ENCODE results near the gene EMILIN3. TPM values are rescaled to one million over a fixed set of nuclear protein-coding genes. Genes with fewer than 3 reads are reported as not detected.

Gene EMILIN3
- total and polyA plus RNA-seq, 3 experiments from 2014 or later, result not detected

- peaks cover 0 to under 1% (median 0%) of the 10 kb centered on the region in 5 donors for H3K9me3 Mint-ChIP-seq
- peaks cover 26 to 35% of the 10 kb centered on the region in 2 donors for H3K27me3 Mint-ChIP-seq
- no peak for DNase-seq
- H3K36me3 Mint-ChIP-seq, result peaks cover 0 to 2% (median 1%) of the 10 kb centered on the region in 3 donors
- peaks cover 0 to 7% (median 5%) of the 10 kb centered on the region in 3 donors for H3K4me1 Mint-ChIP-seq
- Histone ChIP-seq H3K27ac (ENCODE audit: low read depth, low read length) (no peak overlapping the region), H3K27me3 (ENCODE audit: insufficient read depth, low read length, poor library complexity, severe bottlenecking) (no peaks in the 10 kb centered on the region), H3K36me3 (ENCODE audit: insufficient read depth, low read length) (no peaks in the 10 kb centered on the region), H3K4me3 (ENCODE audit: low read length) (no peak overlapping the region), H3K9me3 (ENCODE audit: low read length) (no peaks in the 10 kb centered on the region), H3K4me1 (ENCODE audit: insufficient read depth, low read length) (no peaks in the 10 kb centered on the region)
- peak overlapping the region in 1 of 7 donors; percentile 39 for H3K4me3 Mint-ChIP-seq
- ChIA-PET POLR2A (no interaction called here), CTCF (interaction anchor here (0.9 kb wide), 1 partner anchor 27 kb away, joined by 3 read pairs; no protein-coding TSS in a partner anchor)
- no peak overlapping the region for H3K27ac Mint-ChIP-seq
These were observed 657 bp downstream of the EMILIN3 start for GRCh38 chr20:41365777-41366545.

- H3K4me1 ChIP-seq (ENCODE audit: insufficient read depth, low read length), result no peaks in the 10 kb centered on the region
- no peaks in the 10 kb centered on the region for H3K9me3 ChIP-seq (ENCODE audit: low read length)
- peaks cover 0 to 7% (median 5%) of the 10 kb centered on the region in 3 donors for H3K4me1 Mint-ChIP-seq
- ChIA-PET CTCF (interaction anchor here (0.9 kb wide), 1 partner anchor 26 kb away, joined by 3 read pairs; no protein-coding TSS in a partner anchor), POLR2A (no interaction called here)
- H3K9me3 Mint-ChIP-seq, result no peaks in the 10 kb centered on the region
- no peak overlapping the region for H3K27ac ChIP-seq (ENCODE audit: low read depth, low read length)
- no peak for DNase-seq
- H3K4me3 Mint-ChIP-seq, result peak overlapping the region in 1 of 7 donors; percentile 39
- no peak overlapping the region for H3K27ac Mint-ChIP-seq
- peaks cover 24 to 33% of the 10 kb centered on the region in 2 donors for H3K27me3 Mint-ChIP-seq
- H3K4me3 ChIP-seq (ENCODE audit: low read length), result no peak overlapping the region
- H3K27me3 ChIP-seq (ENCODE audit: insufficient read depth, low read length, poor library complexity, severe bottlenecking), result no peaks in the 10 kb centered on the region
- H3K36me3 Mint-ChIP-seq, result peaks cover 0 to 2% (median 0%) of the 10 kb centered on the region in 3 donors
- no peaks in the 10 kb centered on the region for H3K36me3 ChIP-seq (ENCODE audit: insufficient read depth, low read length)
These were observed 1.5 kb downstream of the EMILIN3 start for GRCh38 chr20:41364967-41365765.

GRCh38 chr20:41364236-41364855, 2.3 kb downstream of the EMILIN3 start:
- POLR2A ChIA-PET, result no interaction called here
- Histone ChIP-seq H3K36me3 (ENCODE audit: insufficient read depth, low read length) (no peaks in the 10 kb centered on the region), H3K4me1 (ENCODE audit: insufficient read depth, low read length) (no peaks in the 10 kb centered on the region), H3K27ac (ENCODE audit: low read depth, low read length) (no peak overlapping the region), H3K4me3 (ENCODE audit: low read length) (no peak overlapping the region), H3K9me3 (ENCODE audit: low read length) (no peaks in the 10 kb centered on the region), H3K27me3 (ENCODE audit: insufficient read depth, low read length, poor library complexity, severe bottlenecking) (no peaks in the 10 kb centered on the region)
- CTCF ChIA-PET, result no interaction called here
- Mint-ChIP-seq H3K4me3 (no peak overlapping the region), H3K27ac (no peak overlapping the region), H3K36me3 (peaks cover 0 to 2% (median 0%) of the 10 kb centered on the region in 3 donors), H3K27me3 (peaks cover 20 to 24% of the 10 kb centered on the region in 2 donors), H3K9me3 (no peaks in the 10 kb centered on the region), H3K4me1 (peaks cover 0 to 7% (median 5%) of the 10 kb centered on the region in 3 donors)
- DNase-seq, result no peak

- H3K27me3 Mint-ChIP-seq, result peaks cover 16 to 20% of the 10 kb centered on the region in 2 donors
- H3K4me3 Mint-ChIP-seq, result no peak overlapping the region
- DNase-seq, result no peak
- H3K4me3 ChIP-seq (ENCODE audit: low read length), result no peak overlapping the region
- CTCF ChIA-PET, result no interaction called here
- H3K9me3 Mint-ChIP-seq, result no peaks in the 10 kb centered on the region
- no peak overlapping the region for H3K27ac Mint-ChIP-seq
- no peak overlapping the region for H3K27ac ChIP-seq (ENCODE audit: low read depth, low read length)
- H3K36me3 Mint-ChIP-seq, result peaks cover 0 to 2% (median 0%) of the 10 kb centered on the region in 3 donors
- H3K36me3 ChIP-seq (ENCODE audit: insufficient read depth, low read length), result no peaks in the 10 kb centered on the region
- no peaks in the 10 kb centered on the region for H3K4me1 ChIP-seq (ENCODE audit: insufficient read depth, low read length)
- H3K27me3 ChIP-seq (ENCODE audit: insufficient read depth, low read length, poor library complexity, severe bottlenecking), result no peaks in the 10 kb centered on the region
- POLR2A ChIA-PET, result no interaction called here
- H3K9me3 ChIP-seq (ENCODE audit: low read length), result no peaks in the 10 kb centered on the region
- H3K4me1 Mint-ChIP-seq, result peaks cover 0 to 7% (median 5%) of the 10 kb centered on the region in 3 donors
These were observed 3.0 kb downstream of the EMILIN3 start for GRCh38 chr20:41363601-41364000.

- Mint-ChIP-seq H3K4me1 (peaks cover 0 to 7% (median 5%) of the 10 kb centered on the region in 3 donors), H3K27me3 (peaks cover 11 to 14% of the 10 kb centered on the region in 2 donors), H3K36me3 (peaks cover 0 to 2% (median 0%) of the 10 kb centered on the region in 3 donors), H3K27ac (no peak overlapping the region), H3K9me3 (no peaks in the 10 kb centered on the region), H3K4me3 (no peak overlapping the region)
- Histone ChIP-seq H3K27ac (ENCODE audit: low read depth, low read length) (no peak overlapping the region), H3K9me3 (ENCODE audit: low read length) (no peaks in the 10 kb centered on the region), H3K4me1 (ENCODE audit: insufficient read depth, low read length) (no peaks in the 10 kb centered on the region), H3K4me3 (ENCODE audit: low read length) (no peak overlapping the region), H3K27me3 (ENCODE audit: insufficient read depth, low read length, poor library complexity, severe bottlenecking) (no peaks in the 10 kb centered on the region), H3K36me3 (ENCODE audit: insufficient read depth, low read length) (no peaks in the 10 kb centered on the region)
- no peak for DNase-seq
- ChIA-PET CTCF (no interaction called here), POLR2A (no interaction called here)
These were observed 3.9 kb downstream of the EMILIN3 start for GRCh38 chr20:41362748-41363140.

GRCh38 chr20:41361757-41362747, 4.6 kb downstream of the EMILIN3 start:
- peaks cover 0 to under 1% (median 0%) of the 10 kb centered on the region in 3 donors for H3K4me1 Mint-ChIP-seq
- H3K27ac Mint-ChIP-seq, result no peak overlapping the region
- Histone ChIP-seq H3K9me3 (ENCODE audit: low read length) (no peaks in the 10 kb centered on the region), H3K4me3 (ENCODE audit: low read length) (no peak overlapping the region), H3K36me3 (ENCODE audit: insufficient read depth, low read length) (no peaks in the 10 kb centered on the region), H3K27me3 (ENCODE audit: insufficient read depth, low read length, poor library complexity, severe bottlenecking) (no peaks in the 10 kb centered on the region), H3K4me1 (ENCODE audit: insufficient read depth, low read length) (no peaks in the 10 kb centered on the region), H3K27ac (ENCODE audit: low read depth, low read length) (no peak overlapping the region)
- H3K27me3 Mint-ChIP-seq, result peaks cover 4 to 7% of the 10 kb centered on the region in 2 donors
- no peak overlapping the region for H3K4me3 Mint-ChIP-seq
- ChIA-PET POLR2A (no interaction called here), CTCF (no interaction called here)
- DNase-seq, result no peak
- peaks cover 0 to 2% (median 0%) of the 10 kb centered on the region in 3 donors for H3K36me3 Mint-ChIP-seq
- H3K9me3 Mint-ChIP-seq, result no peaks in the 10 kb centered on the region

Measured in CD8-positive, alpha-beta memory T cell (primary cell).